GM19239 (cell line): ENCODE data around the gene RPS18.
"Not testable (repeated sequence)": the region's sequence is repeated elsewhere in the genome, so short reads cannot be mapped to it uniquely, and the experiment has no call there.

Experiments
- DNase-seq: peaks from one replicate; pipeline ENCODE4 v3.0.0; 2011; ENCODE audit warnings: low spot score; ENCODE audit not compliant: insufficient read length
- FAIRE-seq: peaks from 2 replicates; lab custom pipeline; 2011; peaks lifted over from hg19 to GRCh38; lab: Jason Lieb, UNC

RPS18 gene

DNA sequence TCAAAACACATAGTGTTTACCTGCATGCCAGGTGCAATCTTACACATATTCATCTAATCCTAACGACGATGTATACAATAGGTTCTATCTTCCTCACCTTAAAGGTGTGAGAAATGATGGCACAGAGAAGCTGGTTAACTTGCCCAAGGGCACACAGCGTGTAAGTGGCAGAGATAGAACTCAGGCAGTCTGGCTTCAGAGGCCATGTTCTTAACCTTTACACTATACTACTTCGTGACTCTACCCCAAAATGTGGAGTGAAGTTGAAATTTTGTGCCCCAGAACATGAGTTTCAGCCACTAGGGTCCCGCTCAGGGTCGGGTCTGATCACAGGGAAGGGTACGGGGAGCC lies 783 bp upstream of the RPS18 start:
- DNase-seq (no peak), FAIRE-seq (no peak)

DNA sequence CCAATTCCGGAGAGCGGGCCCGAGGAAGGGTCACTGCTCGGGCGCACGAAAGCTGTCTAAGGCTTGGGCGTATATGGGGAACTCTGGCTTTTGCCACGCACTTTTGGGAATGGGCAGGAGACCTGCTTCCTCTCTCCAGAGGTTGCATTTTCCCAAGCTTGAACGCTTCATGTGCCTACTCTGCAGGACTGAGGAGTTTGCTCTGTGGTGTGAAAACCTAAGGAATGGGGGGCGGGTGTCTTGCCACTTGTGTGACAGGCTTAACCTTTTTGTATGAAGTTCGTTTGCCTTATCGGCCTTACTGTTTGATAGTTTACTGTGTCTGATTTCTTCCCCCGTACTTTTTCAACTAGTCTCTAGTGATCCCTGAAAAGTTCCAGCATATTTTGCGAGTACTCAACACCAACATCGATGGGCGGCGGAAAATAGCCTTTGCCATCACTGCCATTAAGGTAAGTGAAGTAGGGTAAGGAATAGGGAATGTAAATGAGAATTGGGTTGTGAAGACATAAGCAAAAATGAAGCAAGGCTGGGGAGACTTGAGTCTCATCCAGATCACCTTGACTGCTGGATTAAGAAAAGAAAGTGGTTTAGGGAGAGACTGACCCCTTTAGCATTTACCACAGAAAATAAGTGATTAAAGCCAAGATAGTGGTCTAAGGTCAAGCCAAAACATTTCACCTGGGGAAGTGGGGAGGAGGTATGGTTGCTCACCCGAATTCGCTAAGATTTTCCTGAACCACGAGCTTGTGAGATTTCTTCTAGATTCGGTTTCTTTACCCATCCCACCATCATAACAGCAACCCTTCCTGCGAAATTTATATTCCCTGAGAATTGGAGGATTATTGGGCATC lies 627 bp downstream of the RPS18 start:
- DNase-seq (no peak), FAIRE-seq (no peak)

GRCh38 chr6:33273129-33273923 lies 1.5 kb downstream of the RPS18 start:
- no peak for DNase-seq
- no peak for FAIRE-seq

GRCh38 chr6:33273924-33274902 lies 2.3 kb downstream of the RPS18 start:
- FAIRE-seq: no peak
- no peak for DNase-seq

GRCh38 chr6:33275795-33276580 lies 4.1 kb downstream of the RPS18 start:
- DNase-seq, FAIRE-seq: not testable (repeated sequence)

DNA sequence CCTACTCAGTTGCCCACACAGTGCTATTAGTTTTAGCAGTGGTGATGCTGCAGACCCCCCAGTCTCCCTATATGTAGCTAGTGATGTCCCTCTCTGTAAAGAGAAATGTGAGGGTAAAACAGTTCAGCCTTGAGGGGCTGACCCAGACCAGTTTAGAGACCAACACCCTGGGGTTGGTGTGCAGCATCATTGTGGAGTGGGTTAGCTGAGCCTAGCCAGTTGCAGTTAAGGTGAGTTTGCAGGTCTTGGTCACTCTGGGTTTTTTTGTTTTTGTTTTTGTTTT lies 4.6 kb downstream of the RPS18 start:
- no peak for DNase-seq
- no peak for FAIRE-seq

- DNase-seq: no peak
- peak; percentile 45 for FAIRE-seq
Observed at GRCh38 chr6:33276864-33277662, 5.2 kb downstream of the RPS18 start, which contains the start of gene B3GALT4. B3GALT4 (plus strand) TSS chr6:33277123; CDS start chr6:33277420, 297 bp downstream.

DNA sequence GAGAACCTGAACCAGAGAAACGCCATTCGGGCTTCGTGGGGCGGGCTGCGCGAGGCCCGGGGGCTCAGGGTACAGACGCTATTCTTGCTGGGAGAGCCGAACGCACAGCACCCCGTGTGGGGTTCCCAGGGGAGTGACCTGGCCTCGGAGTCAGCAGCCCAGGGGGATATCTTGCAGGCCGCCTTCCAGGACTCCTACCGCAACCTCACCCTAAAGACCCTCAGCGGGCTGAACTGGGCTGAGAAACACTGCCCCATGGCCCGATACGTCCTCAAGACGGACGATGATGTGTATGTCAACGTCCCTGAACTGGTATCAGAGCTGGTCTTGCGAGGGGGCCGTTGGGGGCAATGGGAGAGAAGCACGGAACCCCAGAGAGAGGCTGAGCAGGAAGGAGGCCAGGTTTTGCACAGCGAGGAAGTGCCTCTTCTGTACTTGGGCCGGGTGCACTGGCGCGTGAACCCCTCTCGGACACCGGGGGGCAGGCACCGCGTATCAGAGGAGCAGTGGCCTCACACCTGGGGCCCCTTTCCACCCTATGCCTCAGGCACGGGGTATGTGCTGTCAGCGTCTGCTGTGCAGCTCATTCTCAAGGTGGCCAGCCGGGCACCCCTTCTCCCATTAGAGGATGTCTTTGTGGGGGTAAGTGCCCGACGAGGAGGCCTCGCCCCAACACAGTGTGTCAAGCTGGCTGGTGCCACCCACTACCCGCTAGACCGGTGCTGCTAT lies 6.0 kb downstream of the RPS18 start:
- DNase-seq (no peak), FAIRE-seq (no peak)

DNA sequence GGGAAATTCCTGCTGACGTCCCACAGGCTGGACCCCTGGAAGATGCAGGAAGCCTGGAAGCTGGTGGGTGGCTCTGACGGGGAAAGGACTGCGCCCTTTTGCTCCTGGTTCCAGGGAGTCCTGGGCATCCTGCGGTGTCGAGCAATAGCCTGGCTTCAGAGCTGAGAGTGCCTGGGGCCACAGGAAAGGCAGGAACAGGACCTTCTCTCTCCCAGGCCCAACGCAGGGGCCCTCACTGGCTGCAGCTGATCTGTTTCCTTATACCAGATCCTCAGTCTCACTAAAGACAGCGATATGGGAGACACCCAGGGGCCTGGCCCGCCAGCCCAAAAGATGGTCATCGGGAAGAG lies 6.5 kb downstream of the RPS18 start:
- DNase-seq (no peak), FAIRE-seq (no peak)

GRCh38 chr6:33278810-33279209 lies 6.9 kb downstream of the RPS18 start:
- FAIRE-seq (no peak), DNase-seq (no peak)

DNA sequence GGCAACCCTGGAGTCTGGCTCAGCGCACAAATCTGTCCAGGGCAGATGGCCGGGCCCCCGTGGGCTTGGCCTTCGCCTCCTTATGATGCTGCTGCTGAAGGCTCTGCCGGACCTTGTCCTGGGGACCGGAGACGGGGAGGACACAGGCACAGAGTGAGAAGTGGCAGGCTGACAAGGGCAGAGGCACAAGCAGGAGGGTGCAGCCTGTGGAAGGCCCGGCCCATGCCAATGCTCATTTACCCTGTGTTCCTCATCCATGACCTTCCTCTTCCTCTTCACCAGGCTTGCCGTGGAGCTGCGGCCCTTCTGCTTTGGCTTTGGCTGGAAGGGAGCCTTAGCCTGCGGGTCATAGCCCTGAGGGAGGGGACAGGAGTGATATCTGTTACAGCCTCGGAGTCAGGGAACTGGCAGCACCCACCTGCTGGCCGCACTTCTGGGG lies 7.4 kb downstream of the RPS18 start:
- DNase-seq (no peak), FAIRE-seq (no peak)

- FAIRE-seq (no peak), DNase-seq (no peak)
Observed at GRCh38 chr6:33279971-33280511, 8.2 kb downstream of the RPS18 start.

DNA sequence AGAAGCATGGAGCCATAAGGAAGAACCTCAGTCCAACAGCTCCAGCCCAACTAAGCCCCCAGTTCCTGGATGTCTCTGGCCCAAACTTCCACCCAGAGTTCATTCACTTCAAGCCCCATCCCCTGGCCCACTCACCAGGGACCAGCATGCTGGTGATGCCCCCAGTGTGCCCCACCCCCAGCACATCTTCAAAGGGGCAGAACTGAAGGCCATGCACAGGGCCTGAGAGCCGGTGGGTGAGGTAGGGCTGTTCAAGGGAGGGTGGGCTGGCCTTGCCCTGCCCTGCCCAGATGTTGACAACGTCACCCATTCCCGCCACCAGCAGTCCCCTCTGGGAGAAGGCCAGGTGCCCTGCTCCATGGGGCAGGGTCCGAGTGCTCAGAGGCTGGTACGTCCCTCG lies 8.7 kb downstream of the RPS18 start:
- FAIRE-seq: no peak
- no peak for DNase-seq

DNA sequence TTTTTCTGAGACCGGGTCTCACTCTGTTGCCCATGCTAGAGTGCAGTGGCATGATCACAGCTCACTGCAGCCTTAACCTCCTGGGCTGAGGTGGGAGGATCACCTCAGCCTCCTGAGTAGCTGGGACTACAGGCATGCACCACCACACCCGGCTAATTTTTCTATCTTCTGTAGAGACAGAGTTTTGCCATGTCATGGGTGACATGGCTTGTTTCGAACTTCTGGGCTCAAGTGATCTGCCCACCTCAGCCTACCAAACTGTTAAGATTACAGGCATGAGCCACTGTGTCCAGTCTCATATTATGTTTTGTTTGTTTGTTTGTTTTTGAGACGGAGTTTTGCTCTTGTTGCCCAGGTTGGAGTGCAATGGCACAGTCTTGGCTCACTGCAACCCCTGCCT lies 13.3 kb downstream of the RPS18 start:
- not testable (repeated sequence) for DNase-seq, FAIRE-seq

DNA sequence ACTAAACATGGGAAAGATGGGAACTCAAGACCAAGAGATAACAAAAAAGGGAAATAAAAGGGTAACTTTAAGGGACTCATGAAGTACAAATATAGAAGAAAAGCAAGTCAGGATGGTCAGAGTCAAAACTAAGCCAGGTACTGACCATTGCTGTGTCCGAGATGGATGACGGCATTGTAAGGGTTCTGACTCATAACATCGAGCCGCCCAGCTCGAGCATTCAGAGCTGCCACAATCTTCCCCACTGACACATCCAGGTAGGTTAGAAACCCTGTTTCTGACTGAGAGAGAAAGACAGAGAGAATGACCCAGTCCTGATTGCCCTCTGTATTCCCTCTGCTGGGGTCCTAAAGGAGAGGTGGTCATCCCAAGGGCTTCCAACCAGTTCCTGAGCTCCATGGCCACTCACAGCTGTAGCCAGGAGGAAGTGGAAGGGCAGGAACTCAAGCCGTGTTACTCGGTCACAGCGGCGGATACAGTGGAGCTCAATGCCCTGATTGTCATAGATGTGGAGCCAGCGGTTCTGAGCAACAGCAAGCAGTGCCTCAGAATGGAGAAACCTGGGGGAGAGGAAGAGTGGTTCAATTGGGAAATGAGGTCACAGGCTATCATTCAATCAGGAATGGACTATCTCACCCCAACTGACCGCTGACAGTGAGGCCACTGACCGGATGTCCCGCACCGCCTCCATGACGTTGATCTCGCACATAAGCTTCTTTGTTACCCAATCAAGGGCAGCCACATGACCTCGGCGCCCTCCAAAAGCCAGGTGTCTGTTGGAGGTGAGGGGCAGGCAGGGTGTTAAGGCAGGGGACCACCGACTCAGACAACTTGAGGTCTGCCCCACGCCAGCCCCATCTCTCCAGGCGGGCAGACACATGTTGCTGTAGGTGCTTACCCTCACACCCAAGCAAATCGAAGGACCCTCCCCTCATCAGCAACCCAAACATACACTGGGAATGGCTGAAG lies 15.4 kb downstream of the RPS18 start:
- DNase-seq (no peak), FAIRE-seq (no peak)

GRCh38 chr6:33288141-33288920 lies 16.5 kb downstream of the RPS18 start:
- DNase-seq (no peak), FAIRE-seq (no peak)
